AG04450 (cell line): ENCODE measurements around the gene FABP7. TPM values are rescaled to one million over a fixed set of nuclear protein-coding genes. Genes with fewer than 3 reads are reported as not detected.

Source experiments
- CTCF ChIA-PET: fragments of 300-600, 350-600 bp; formaldehyde crosslinking; extraction: SDS; loops from one replicate; lab custom pipeline; 2022; ENCODE audit warnings: antibody characterized with exemption, inconsistent platforms; lab: Charles Lee
- POLR2A ChIA-PET: fragments of 350-600 bp; formaldehyde crosslinking; extraction: SDS; loops from one replicate; lab custom pipeline; 2021; ENCODE audit warnings: antibody characterized with exemption, inconsistent platforms; lab: Yijun Ruan, JAX
- DNase-seq: peaks from one replicate; pipeline ENCODE4 v3.0.0-alpha.2; 2011; ENCODE audit warnings: low read depth, low spot score
- H3K27ac ChIP-seq: one replicate; pipeline ENCODE4 v1.5.1; 2012; ENCODE audit warnings: low read depth, low read length, control low read depth
- H3K27me3 ChIP-seq: one replicate; pipeline ENCODE4 v1.6.0; 2012; ENCODE audit warnings: low read length; ENCODE audit not compliant: control insufficient read depth, insufficient read depth
- H3K4me3 ChIP-seq: 2 replicates; pipeline ENCODE4 v1.5.1; 2011; ENCODE audit warnings: mild to moderate bottlenecking, low read depth, low read length, control low read depth
- H3K9me3 ChIP-seq: 2 replicates; pipeline ENCODE4 v1.5.1; 2012; ENCODE audit warnings: low read length; ENCODE audit not compliant: control insufficient read depth, insufficient read depth
- CTCF ChIP-seq: IDR thresholded peaks from 2 replicates; pipeline ENCODE4 v1.5.1; 2011; ENCODE audit warnings: low read depth, low read length, control low read depth, inconsistent platforms
- polyA plus RNA-seq: library from polyadenylated mRNA; depleted of rRNA; stranded (reverse); fragments of >200 nt; gene quantifications from 2 replicates; pipeline ENCODE4 v1.2.3, GENCODE V29; 2011

FABP7 gene
- polyA plus RNA-seq, 1 experiment: not detected

GRCh38 chr6:122808121-122808885 lies 28.8 kb downstream of the FABP7 start:
- no peak for DNase-seq
- H3K4me3 ChIP-seq: no peak overlapping the region
- no peak for TF ChIP-seq CTCF
- CTCF ChIA-PET: interaction anchor here (2.8 kb wide), 1 partner anchor 31 kb away, joined by 16 read pairs; no protein-coding TSS in a partner anchor
- H3K9me3 ChIP-seq: no peaks in the 10 kb centered on the region
- POLR2A ChIA-PET: interaction anchor here (2.6 kb wide), 1 partner anchor 19 kb away, joined by 29 read pairs; the partner anchor contains the start of gene SMPDL3A
- H3K27me3 ChIP-seq: no peaks in the 10 kb centered on the region
- H3K27ac ChIP-seq: no peak overlapping the region

- CTCF ChIA-PET: interaction anchor here (1.3 to 2.8 kb wide), 2 partner anchors 20 to 30 kb away, joined by 4 to 16 read pairs; partner anchors contain the start of gene SMPDL3A
- no peak for DNase-seq
- TF ChIP-seq CTCF: no peak
- POLR2A ChIA-PET: interaction anchor here (2.6 kb wide), 1 partner anchor 20 kb away, joined by 29 read pairs; the partner anchor contains the start of gene SMPDL3A
- Histone ChIP-seq H3K27ac (no peak overlapping the region), H3K4me3 (no peak overlapping the region), H3K9me3 (no peaks in the 10 kb centered on the region), H3K27me3 (no peaks in the 10 kb centered on the region)
Observed at GRCh38 chr6:122809001-122809400, 29.5 kb downstream of the FABP7 start.

- CTCF ChIA-PET: interaction anchor here (1.3 to 2.8 kb wide), 2 partner anchors 20 to 29 kb away, joined by 4 to 16 read pairs; partner anchors contain the start of gene SMPDL3A
- H3K4me3 ChIP-seq: no peak overlapping the region
- no peak overlapping the region for H3K27ac ChIP-seq
- H3K27me3 ChIP-seq: no peaks in the 10 kb centered on the region
- no peak for TF ChIP-seq CTCF
- H3K9me3 ChIP-seq: no peaks in the 10 kb centered on the region
- POLR2A ChIA-PET: interaction anchor here (2.6 kb wide), 1 partner anchor 21 kb away, joined by 29 read pairs; the partner anchor contains the start of gene SMPDL3A
- DNase-seq: no peak
Observed at GRCh38 chr6:122809691-122810090, 30.2 kb downstream of the FABP7 start.

GRCh38 chr6:122810189-122810588 lies 30.7 kb downstream of the FABP7 start:
- CTCF ChIA-PET: interaction anchor here (1.3 to 2.8 kb wide), 2 partner anchors 21 to 29 kb away, joined by 4 to 16 read pairs; partner anchors contain the start of gene SMPDL3A
- H3K27me3 ChIP-seq: no peaks in the 10 kb centered on the region
- H3K4me3 ChIP-seq: no peak overlapping the region
- H3K27ac ChIP-seq: no peak overlapping the region
- POLR2A ChIA-PET: interaction anchor here (2.6 to 3.6 kb wide), 2 partner anchors 21 kb away, joined by 8 to 29 read pairs; partner anchors contain the start of gene SMPDL3A
- no peak for TF ChIP-seq CTCF
- no peak for DNase-seq
- no peaks in the 10 kb centered on the region for H3K9me3 ChIP-seq

- Histone ChIP-seq H3K9me3 (no peaks in the 10 kb centered on the region), H3K27me3 (no peaks in the 10 kb centered on the region), H3K4me3 (no peak overlapping the region), H3K27ac (no peak overlapping the region)
- ChIA-PET POLR2A (no interaction called here), CTCF (interaction anchor here (0.6 kb wide), 1 partner anchor 19 kb away, joined by 4 read pairs; no protein-coding TSS in a partner anchor)
- TF ChIP-seq CTCF: no peak
- no peak for DNase-seq
Observed at GRCh38 chr6:122817358-122817757, 37.8 kb downstream of the FABP7 start.
